Fibroblast of skin of left quadriceps (primary cell): ENCODE data around the gene NPRL2.
A peak's percentile ranks its signal among the peaks of the same experiment; 100 is the strongest.

ENCODE experiments used
- DNase-seq, 2 experiments: peaks; one replicate each; pipeline ENCODE4 v3.0.0-alpha.2; 2013; ENCODE audit warnings: low read depth in 2 of 2

Gene NPRL2

GRCh38 chr3:50327943-50328691 is 22.5 kb downstream of the NPRL2 start, which contains the start of gene TUSC2:
TSS of gene TUSC2 (minus strand) at chr3:50328223. CDS start at chr3:50328099, 124 bp downstream.
- DNase-seq: peak; percentile 84 to 86

GRCh38 chr3:50327129-50327528 is 23.4 kb downstream of the NPRL2 start:
- no peak for DNase-seq

- no peak for DNase-seq
These were observed 24.4 kb downstream of the NPRL2 start for GRCh38 chr3:50326182-50326541.

GRCh38 chr3:50325497-50326181 is 24.9 kb downstream of the NPRL2 start:
- DNase-seq: no peak

- DNase-seq: no peak
These were observed 25.5 kb downstream of the NPRL2 start for GRCh38 chr3:50325113-50325480.

- no peak for DNase-seq
These were observed 26.0 kb downstream of the NPRL2 start for GRCh38 chr3:50324351-50325112.

GRCh38 chr3:50323614-50324199 is 26.9 kb downstream of the NPRL2 start:
- DNase-seq: no peak

GRCh38 chr3:50323092-50323600 is 27.4 kb downstream of the NPRL2 start:
- no peak for DNase-seq

GRCh38 chr3:50322386-50323091 is 28.0 kb downstream of the NPRL2 start, which contains the start of gene HYAL2:
TSS of gene HYAL2 (minus strand) at chr3:50322745. CDS start at chr3:50320489, 2,256 bp downstream.
- DNase-seq: no peak

- no peak for DNase-seq
These were observed 28.5 kb downstream of the NPRL2 start for GRCh38 chr3:50322115-50322385.

GRCh38 chr3:50321336-50322114 is 29.1 kb downstream of the NPRL2 start:
- DNase-seq: peak; percentile 75 to 78

- no peak for DNase-seq
These were observed 29.7 kb downstream of the NPRL2 start for GRCh38 chr3:50320853-50321335.

GRCh38 chr3:50319894-50320625 is 30.5 kb downstream of the NPRL2 start:
- no peak for DNase-seq

- no peak for DNase-seq
These were observed 31.2 kb downstream of the NPRL2 start for GRCh38 chr3:50319181-50319893.

GRCh38 chr3:50318615-50319014 is 32.0 kb downstream of the NPRL2 start:
- no peak for DNase-seq

- DNase-seq: no peak
These were observed 32.4 kb downstream of the NPRL2 start for GRCh38 chr3:50318163-50318562.

GRCh38 chr3:50317300-50317699 is 33.3 kb downstream of the NPRL2 start:
- no peak for DNase-seq

GRCh38 chr3:50316657-50317242 is 33.8 kb downstream of the NPRL2 start:
- no peak for DNase-seq

- no peak for DNase-seq
These were observed 35.8 kb downstream of the NPRL2 start for GRCh38 chr3:50314816-50315215.
